Left ventricle myocardium inferior (tissue), 1 donor: Measurements from ENCODE around the gene GRB7. TPM values are rescaled to one million over a fixed set of nuclear protein-coding genes. Genes with fewer than 3 reads are reported as not detected.

ENCODE experiments used
- DNase-seq: peaks from one replicate; pipeline ENCODE4 v3.0.0-alpha.2; 2020
- H3K27ac ChIP-seq: fragments of 200-600 bp; replicated peaks from 2 replicates; pipeline ENCODE4 v1.8.0; 2021
- H3K27me3 ChIP-seq: fragments of 200-600 bp; 2 replicates; pipeline ENCODE4 v1.8.0; 2021; ENCODE audit warnings: low read depth
- H3K36me3 ChIP-seq: fragments of 200-600 bp; 2 replicates; pipeline ENCODE4 v1.8.0; 2021
- H3K4me1 ChIP-seq: fragments of 200-600 bp; 2 replicates; pipeline ENCODE4 v1.8.0; 2021
- H3K4me3 ChIP-seq: fragments of 200-600 bp; 2 replicates; pipeline ENCODE4 v1.8.0; 2021; ENCODE audit warnings: mild to moderate bottlenecking, moderate library complexity
- H3K9me3 ChIP-seq: fragments of 200-600 bp; replicated peaks from 2 replicates; pipeline ENCODE4 v1.8.0; 2021
- intact Hi-C: fragments of 100-400 bp; cut with micrococcal nuclease; formaldehyde crosslinking; loops from one replicate; pipeline ENCODE4 v1.11.0; 2022
- total RNA-seq: library from RNA; stranded (reverse); fragmentation: NEBNext Ultra II Directional; extraction: Animal tissue kit (Norgen Biotek cat#: 25700); gene quantifications from one replicate; pipeline ENCODE4 v1.2.1, GENCODE V29; 2021
- TF ChIP-seq, protein P1 (sequence below): fragments of 200-600 bp; IDR thresholded peaks from 2 replicates; pipeline ENCODE4 v1.8.0; 2021; ENCODE audit warnings: antibody characterized with exemption, mild to moderate bottlenecking, borderline replicate concordance
- donor health status: DM: no; HTN: yes; CAD: no; lungs with severe emphysema.

GRB7 gene
- total RNA-seq, 1 donor from 2014 or later = 1.1 TPM

DNA sequence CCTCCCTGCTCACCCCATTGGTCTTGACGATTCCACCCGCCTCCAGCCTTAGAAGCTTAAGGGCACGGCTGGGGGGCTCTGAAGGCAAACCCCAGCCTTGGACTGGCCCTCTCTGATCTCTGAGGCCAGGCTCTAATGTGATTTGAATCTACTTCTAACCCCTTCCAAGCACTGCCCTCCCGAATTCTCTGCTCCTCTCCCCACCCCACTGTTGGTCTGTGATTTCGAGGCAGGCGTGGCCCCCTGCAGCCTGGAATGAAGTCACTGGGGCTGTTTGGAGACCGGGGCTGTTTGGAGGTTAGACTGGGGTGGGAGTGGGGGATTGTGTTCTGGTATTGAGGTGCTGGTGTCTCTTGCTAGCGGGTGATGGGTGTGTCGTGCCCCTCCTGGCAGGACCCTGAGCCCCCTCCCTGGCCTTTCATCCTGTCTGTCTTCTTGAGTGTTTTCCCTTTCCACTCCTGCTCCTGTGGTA is 2.2 kb downstream of the GRB7 start:
- Histone ChIP-seq H3K36me3 (no peaks in the 10 kb centered on the region), H3K4me1 (peaks cover 42% of the 10 kb centered on the region), H3K27ac (no peak overlapping the region), H3K4me3 (peak overlapping the region; percentile 57), H3K27me3 (peaks cover 89% of the 10 kb centered on the region), H3K9me3 (no peaks in the 10 kb centered on the region)
- intact Hi-C loops = no loop called here
- DNase-seq = no peak
- TF ChIP-seq, protein P1, sequence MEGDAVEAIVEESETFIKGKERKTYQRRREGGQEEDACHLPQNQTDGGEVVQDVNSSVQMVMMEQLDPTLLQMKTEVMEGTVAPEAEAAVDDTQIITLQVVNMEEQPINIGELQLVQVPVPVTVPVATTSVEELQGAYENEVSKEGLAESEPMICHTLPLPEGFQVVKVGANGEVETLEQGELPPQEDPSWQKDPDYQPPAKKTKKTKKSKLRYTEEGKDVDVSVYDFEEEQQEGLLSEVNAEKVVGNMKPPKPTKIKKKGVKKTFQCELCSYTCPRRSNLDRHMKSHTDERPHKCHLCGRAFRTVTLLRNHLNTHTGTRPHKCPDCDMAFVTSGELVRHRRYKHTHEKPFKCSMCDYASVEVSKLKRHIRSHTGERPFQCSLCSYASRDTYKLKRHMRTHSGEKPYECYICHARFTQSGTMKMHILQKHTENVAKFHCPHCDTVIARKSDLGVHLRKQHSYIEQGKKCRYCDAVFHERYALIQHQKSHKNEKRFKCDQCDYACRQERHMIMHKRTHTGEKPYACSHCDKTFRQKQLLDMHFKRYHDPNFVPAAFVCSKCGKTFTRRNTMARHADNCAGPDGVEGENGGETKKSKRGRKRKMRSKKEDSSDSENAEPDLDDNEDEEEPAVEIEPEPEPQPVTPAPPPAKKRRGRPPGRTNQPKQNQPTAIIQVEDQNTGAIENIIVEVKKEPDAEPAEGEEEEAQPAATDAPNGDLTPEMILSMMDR = no peak

DNA sequence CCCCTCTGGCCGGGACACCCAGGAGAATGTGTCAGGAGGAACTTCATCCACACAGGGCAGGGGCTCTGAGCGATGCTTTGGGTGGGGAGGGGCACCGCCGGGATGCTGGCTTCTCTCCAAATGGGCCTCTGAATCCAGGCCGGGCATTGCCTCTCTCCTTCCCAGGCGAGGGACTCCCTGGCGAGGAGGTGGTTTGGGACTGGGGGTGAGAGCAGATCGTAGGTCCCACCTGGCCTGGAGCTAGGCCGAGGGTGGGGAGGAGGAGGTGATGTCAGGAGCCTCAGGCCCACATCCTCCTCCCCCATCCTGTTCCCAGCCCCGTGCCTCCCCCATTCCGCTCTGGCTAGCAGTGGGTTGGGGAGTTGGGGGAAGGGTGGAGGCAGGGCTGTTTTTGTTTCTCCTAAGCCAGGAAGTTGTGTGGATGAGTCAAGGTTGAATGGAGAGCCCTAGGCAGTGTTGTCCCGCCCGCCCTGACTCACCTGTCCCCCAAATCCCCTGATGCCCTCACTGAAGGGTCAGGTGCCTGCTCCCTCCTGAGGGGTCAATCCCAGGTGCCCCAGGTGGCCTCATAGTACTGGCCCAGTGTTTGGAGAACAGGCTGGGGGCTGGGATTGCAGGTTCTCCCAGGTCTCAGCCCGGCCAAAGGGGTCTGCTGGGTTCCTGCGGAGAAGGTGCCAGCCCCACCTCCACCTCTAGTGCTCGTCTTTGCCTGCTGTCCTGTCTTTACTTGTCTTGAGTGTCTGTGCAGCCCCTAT is 2.8 kb downstream of the GRB7 start:
- H3K4me1 ChIP-seq = peaks cover 42% of the 10 kb centered on the region
- no peak overlapping the region for H3K27ac ChIP-seq
- TF ChIP-seq, protein P1 = no peak
- H3K27me3 ChIP-seq = peaks cover 94% of the 10 kb centered on the region
- DNase-seq = no peak
- intact Hi-C loops = no loop called here
- H3K36me3 ChIP-seq = no peaks in the 10 kb centered on the region
- H3K9me3 ChIP-seq = no peaks in the 10 kb centered on the region
- H3K4me3 ChIP-seq = no peak overlapping the region

DNA sequence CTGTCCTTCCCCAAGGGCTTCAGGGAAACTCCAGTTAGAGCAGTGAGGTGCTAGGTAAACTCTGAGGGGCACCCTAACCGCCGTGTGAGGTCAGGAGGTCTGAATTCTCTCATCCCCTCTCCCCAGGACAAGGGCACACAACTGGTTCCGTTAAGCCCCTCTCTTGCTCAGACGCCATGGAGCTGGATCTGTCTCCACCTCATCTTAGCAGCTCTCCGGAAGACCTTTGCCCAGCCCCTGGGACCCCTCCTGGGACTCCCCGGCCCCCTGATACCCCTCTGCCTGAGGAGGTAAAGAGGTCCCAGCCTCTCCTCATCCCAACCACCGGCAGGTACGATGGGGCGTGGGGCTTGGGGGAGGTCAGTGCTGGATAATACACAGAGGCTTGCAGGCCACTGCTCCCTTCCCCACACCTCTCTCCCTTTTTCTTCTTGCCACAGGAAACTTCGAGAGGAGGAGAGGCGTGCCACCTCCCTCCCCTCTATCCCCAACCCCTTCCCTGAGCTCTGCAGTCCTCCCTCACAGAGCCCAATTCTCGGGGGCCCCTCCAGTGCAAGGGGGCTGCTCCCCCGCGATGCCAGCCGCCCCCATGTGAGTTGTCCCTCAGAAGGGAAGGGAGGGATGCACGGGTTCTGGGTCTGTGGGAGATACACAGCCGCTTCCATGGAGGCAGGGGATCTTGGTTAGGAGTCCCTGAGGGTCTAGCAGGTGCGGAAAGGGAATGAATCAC is 4.6 kb downstream of the GRB7 start:
- H3K9me3 ChIP-seq = no peaks in the 10 kb centered on the region
- no peak overlapping the region for H3K4me3 ChIP-seq
- H3K27me3 ChIP-seq = peaks cover 81% of the 10 kb centered on the region
- DNase-seq = no peak
- no peaks in the 10 kb centered on the region for H3K36me3 ChIP-seq
- peaks cover 42% of the 10 kb centered on the region for H3K4me1 ChIP-seq
- no peak overlapping the region for H3K27ac ChIP-seq
- TF ChIP-seq, protein P1 = no peak
- intact Hi-C loops = no loop called here

DNA sequence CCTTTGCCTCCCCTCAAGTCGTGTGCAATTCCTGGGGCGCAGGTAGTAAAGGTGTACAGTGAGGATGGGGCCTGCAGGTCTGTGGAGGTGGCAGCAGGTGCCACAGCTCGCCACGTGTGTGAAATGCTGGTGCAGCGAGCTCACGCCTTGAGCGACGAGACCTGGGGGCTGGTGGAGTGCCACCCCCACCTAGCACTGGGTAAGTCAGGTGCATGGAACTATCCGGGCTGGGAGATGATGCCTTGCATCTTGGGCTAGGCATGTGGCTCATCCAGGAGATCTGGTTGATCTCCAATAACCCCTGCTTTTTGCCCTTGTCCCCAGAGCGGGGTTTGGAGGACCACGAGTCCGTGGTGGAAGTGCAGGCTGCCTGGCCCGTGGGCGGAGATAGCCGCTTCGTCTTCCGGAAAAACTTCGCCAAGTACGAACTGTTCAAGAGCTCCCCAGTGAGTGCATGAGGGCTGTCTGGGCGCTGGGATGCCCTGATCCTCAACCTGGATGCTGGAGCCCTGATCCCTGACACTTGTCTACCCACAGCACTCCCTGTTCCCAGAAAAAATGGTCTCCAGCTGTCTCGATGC is 5.2 kb downstream of the GRB7 start:
- Histone ChIP-seq H3K36me3 (no peaks in the 10 kb centered on the region), H3K4me1 (peaks cover 37% of the 10 kb centered on the region), H3K27ac (no peak overlapping the region), H3K27me3 (peaks cover 74% of the 10 kb centered on the region), H3K9me3 (no peaks in the 10 kb centered on the region), H3K4me3 (no peak overlapping the region)
- no peak for DNase-seq
- intact Hi-C loops = no loop called here
- TF ChIP-seq, protein P1 = no peak

DNA sequence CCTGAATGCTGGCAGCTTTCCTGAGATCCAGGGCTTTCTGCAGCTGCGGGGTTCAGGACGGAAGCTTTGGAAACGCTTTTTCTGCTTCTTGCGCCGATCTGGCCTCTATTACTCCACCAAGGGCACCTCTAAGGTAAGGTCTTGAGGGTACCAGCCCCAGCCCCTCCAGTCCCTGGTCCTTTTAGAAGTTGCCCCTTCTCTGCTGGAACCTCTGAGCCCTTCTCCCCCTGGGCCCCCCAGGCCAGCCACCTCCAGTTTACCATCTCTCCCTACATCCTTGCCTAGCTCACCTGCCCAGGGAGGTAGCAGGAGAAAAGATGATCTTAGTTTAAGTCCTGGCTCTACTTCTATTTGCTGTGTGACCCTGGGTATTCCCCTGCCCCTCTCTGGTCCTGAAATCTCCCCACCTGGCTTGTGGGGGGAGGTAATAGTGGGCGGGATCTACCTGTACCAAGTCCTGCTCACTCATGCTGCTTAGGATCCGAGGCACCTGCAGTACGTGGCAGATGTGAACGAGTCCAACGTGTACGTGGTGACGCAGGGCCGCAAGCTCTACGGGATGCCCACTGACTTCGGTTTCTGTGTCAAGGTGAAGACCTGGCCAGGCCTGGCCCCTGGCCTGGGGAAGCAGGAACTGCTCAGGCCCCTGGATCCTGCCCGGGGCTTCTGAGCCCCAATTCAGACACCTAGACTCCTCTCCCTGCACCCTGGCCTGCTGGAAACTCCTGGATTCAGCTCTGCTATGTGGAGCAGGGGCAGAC is 6.5 kb downstream of the GRB7 start:
- Histone ChIP-seq H3K36me3 (no peaks in the 10 kb centered on the region), H3K4me1 (peaks cover 24% of the 10 kb centered on the region), H3K9me3 (no peaks in the 10 kb centered on the region), H3K4me3 (no peak overlapping the region), H3K27ac (no peak overlapping the region), H3K27me3 (peaks cover 61% of the 10 kb centered on the region)
- no peak for DNase-seq
- TF ChIP-seq, protein P1 = no peak
- intact Hi-C loops = no loop called here
